Measurements from ENCODE around the gene BMP7. TPM values are rescaled to one million over a fixed set of nuclear protein-coding genes. Genes with fewer than 3 reads are reported as not detected.

The BMP7 gene
- polyA plus RNA-seq, 1 donor from 2014 or later: not detected

GRCh38 chr20:57139342-57140093 lies 126.9 kb downstream of the BMP7 start:
- Mint-ChIP-seq H3K4me3 (no peak overlapping the region), H3K27me3 (peaks cover 6% of the 10 kb centered on the region), H3K4me1 (no peaks in the 10 kb centered on the region), H3K9me3 (peaks cover 0 to 3% (median 2%) of the 10 kb centered on the region in 3 donors), H3K27ac (no peak overlapping the region), H3K36me3 (no peaks in the 10 kb centered on the region)

- Mint-ChIP-seq H3K27ac (no peak overlapping the region), H3K27me3 (peaks cover 4% of the 10 kb centered on the region), H3K4me3 (no peak overlapping the region), H3K9me3 (peaks cover 0 to 3% (median 2%) of the 10 kb centered on the region in 3 donors), H3K4me1 (no peaks in the 10 kb centered on the region), H3K36me3 (no peaks in the 10 kb centered on the region)
These were observed 128.0 kb downstream of the BMP7 start for GRCh38 chr20:57138198-57138995.

GRCh38 chr20:57137676-57138075 lies 128.8 kb downstream of the BMP7 start:
- Mint-ChIP-seq H3K4me3 (no peak overlapping the region), H3K36me3 (no peaks in the 10 kb centered on the region), H3K27me3 (peaks cover 4% of the 10 kb centered on the region), H3K9me3 (peaks cover 0 to 2% (median 0%) of the 10 kb centered on the region in 3 donors), H3K27ac (no peak overlapping the region), H3K4me1 (no peaks in the 10 kb centered on the region)

- peaks cover 0 to 2% (median 0%) of the 10 kb centered on the region in 3 donors for H3K9me3 Mint-ChIP-seq
- H3K4me1 Mint-ChIP-seq: no peaks in the 10 kb centered on the region
- no peak overlapping the region for H3K4me3 Mint-ChIP-seq
- H3K27me3 Mint-ChIP-seq: peaks cover 6% of the 10 kb centered on the region
- H3K36me3 Mint-ChIP-seq: no peaks in the 10 kb centered on the region
- no peak overlapping the region for H3K27ac Mint-ChIP-seq
These were observed 129.7 kb downstream of the BMP7 start for GRCh38 chr20:57136734-57137133.

- no peaks in the 10 kb centered on the region for H3K4me1 Mint-ChIP-seq
- no peak overlapping the region for H3K4me3 Mint-ChIP-seq
These were observed 130.6 kb downstream of the BMP7 start for GRCh38 chr20:57135875-57136274.

GRCh38 chr20:57134804-57135203 lies 131.6 kb downstream of the BMP7 start:
- Mint-ChIP-seq H3K4me1 (no peaks in the 10 kb centered on the region), H3K9me3 (peaks cover 0 to 2% (median 0%) of the 10 kb centered on the region in 3 donors), H3K27ac (no peak overlapping the region), H3K36me3 (no peaks in the 10 kb centered on the region), H3K27me3 (peaks cover 6% of the 10 kb centered on the region), H3K4me3 (no peak overlapping the region)

More at GRCh38 chr20:57135875-57136274, 130.6 kb downstream of the BMP7 start:
- Mint-ChIP-seq H3K9me3 (peaks cover 0 to 2% (median 0%) of the 10 kb centered on the region in 3 donors), H3K27ac (no peak overlapping the region), H3K27me3 (peaks cover 6% of the 10 kb centered on the region), H3K36me3 (no peaks in the 10 kb centered on the region)

GRCh38 chr20:57133926-57134650 lies 132.4 kb downstream of the BMP7 start:
- H3K36me3 Mint-ChIP-seq: no peaks in the 10 kb centered on the region
- no peak overlapping the region for H3K27ac Mint-ChIP-seq
- H3K4me3 Mint-ChIP-seq: no peak overlapping the region
- H3K27me3 Mint-ChIP-seq: peaks cover 6% of the 10 kb centered on the region
- H3K4me1 Mint-ChIP-seq: no peaks in the 10 kb centered on the region
- peaks cover 0 to 2% (median 0%) of the 10 kb centered on the region in 3 donors for H3K9me3 Mint-ChIP-seq

GRCh38 chr20:57131601-57132391 lies 134.6 kb downstream of the BMP7 start:
- H3K9me3 Mint-ChIP-seq: peaks cover 0 to 2% (median 0%) of the 10 kb centered on the region in 3 donors

GRCh38 chr20:57131077-57131476 lies 135.4 kb downstream of the BMP7 start:
- no peak overlapping the region for H3K27ac Mint-ChIP-seq

More at GRCh38 chr20:57131601-57132391, 134.6 kb downstream of the BMP7 start:
- Mint-ChIP-seq H3K4me3 (no peak overlapping the region), H3K27me3 (peaks cover 6% of the 10 kb centered on the region), H3K27ac (no peak overlapping the region), H3K4me1 (no peaks in the 10 kb centered on the region), H3K36me3 (no peaks in the 10 kb centered on the region)

GRCh38 chr20:57130160-57130772 lies 136.2 kb downstream of the BMP7 start:
- peak overlapping the region in 1 of 4 donors; percentile 47 for H3K4me3 Mint-ChIP-seq
- H3K36me3 Mint-ChIP-seq: no peaks in the 10 kb centered on the region
- H3K27me3 Mint-ChIP-seq: peaks cover 10% of the 10 kb centered on the region

More at GRCh38 chr20:57131077-57131476, 135.4 kb downstream of the BMP7 start:
- Mint-ChIP-seq H3K36me3 (no peaks in the 10 kb centered on the region), H3K27me3 (peaks cover 10% of the 10 kb centered on the region), H3K9me3 (peaks cover 0 to 4% (median 2%) of the 10 kb centered on the region in 3 donors), H3K4me3 (no peak overlapping the region), H3K4me1 (peaks cover 0 to 2% (median 0%) of the 10 kb centered on the region in 3 donors)

GRCh38 chr20:57129303-57129702 lies 137.1 kb downstream of the BMP7 start:
- Mint-ChIP-seq H3K4me3 (no peak overlapping the region), H3K9me3 (peaks cover 0 to 4% (median 0%) of the 10 kb centered on the region in 3 donors), H3K36me3 (no peaks in the 10 kb centered on the region), H3K27ac (no peak overlapping the region), H3K4me1 (peaks cover 0 to 2% (median 0%) of the 10 kb centered on the region in 3 donors), H3K27me3 (peaks cover 8% of the 10 kb centered on the region)

More at GRCh38 chr20:57130160-57130772, 136.2 kb downstream of the BMP7 start:
- peaks cover 0 to 2% (median 0%) of the 10 kb centered on the region in 3 donors for H3K4me1 Mint-ChIP-seq
- peaks cover 0 to 4% (median 2%) of the 10 kb centered on the region in 3 donors for H3K9me3 Mint-ChIP-seq
- H3K27ac Mint-ChIP-seq: no peak overlapping the region

GRCh38 chr20:57128044-57128757 lies 138.2 kb downstream of the BMP7 start:
- no peaks in the 10 kb centered on the region for H3K36me3 Mint-ChIP-seq
- H3K9me3 Mint-ChIP-seq: peaks cover 0 to 4% (median 0%) of the 10 kb centered on the region in 3 donors
- peaks cover 0 to 2% (median 0%) of the 10 kb centered on the region in 3 donors for H3K4me1 Mint-ChIP-seq
- H3K27me3 Mint-ChIP-seq: peaks cover 10% of the 10 kb centered on the region
- no peak overlapping the region for H3K27ac Mint-ChIP-seq
- no peak overlapping the region for H3K4me3 Mint-ChIP-seq

- peak overlapping the region in 1 of 4 donors; percentile 27 for H3K4me3 Mint-ChIP-seq
- no peaks in the 10 kb centered on the region for H3K36me3 Mint-ChIP-seq
- peaks cover 0 to 2% (median 0%) of the 10 kb centered on the region in 3 donors for H3K4me1 Mint-ChIP-seq
- H3K27me3 Mint-ChIP-seq: peaks cover 6% of the 10 kb centered on the region
- H3K27ac Mint-ChIP-seq: no peak overlapping the region
- H3K9me3 Mint-ChIP-seq: peaks cover 0 to 4% (median 0%) of the 10 kb centered on the region in 3 donors
These were observed 139.9 kb downstream of the BMP7 start for GRCh38 chr20:57126481-57127092.

Data from IgD-negative memory B cell (primary cell).